Ramos (cell line): Measurements from ENCODE around the gene PRDM7.
"Not testable (repeated sequence)": the region's sequence is repeated elsewhere in the genome, so short reads cannot be mapped to it uniquely, and the experiment has no call there.

Experiments used
- in situ Hi-C: fragments of 300-500 bp; cut with MboI; formaldehyde crosslinking; loops from one replicate; pipeline ENCODE4 v1.14.3; 2022; ENCODE audit warnings: low sequenced_read_pairs; ENCODE audit not compliant: unreplicated experiment

The PRDM7 gene

GRCh38 chr16:90018652-90019542, 58.2 kb downstream of the PRDM7 start, which contains the start of gene DBNDD1:
Gene DBNDD1 (minus strand): TSS chr16:90019456. CDS start chr16:90019341, 115 bp downstream.
- in situ Hi-C loops: loop anchor here (5.0 kb wide), 1 partner anchor 92 kb away; no protein-coding TSS in a partner anchor

GRCh38 chr16:90018297-90018651, 58.9 kb downstream of the PRDM7 start:
- in situ Hi-C loops: loop anchor here (5.0 kb wide), 1 partner anchor 91 kb away; no protein-coding TSS in a partner anchor

- in situ Hi-C loops: loop anchor here (5.0 kb wide), 1 partner anchor 89 kb away; no protein-coding TSS in a partner anchor
Measured at GRCh38 chr16:90016339-90016950, 60.7 kb downstream of the PRDM7 start.

- in situ Hi-C loops: loop anchor here (5.0 kb wide), 1 partner anchor 88 kb away; no protein-coding TSS in a partner anchor
Measured at GRCh38 chr16:90015586-90016338, 61.4 kb downstream of the PRDM7 start.

GRCh38 chr16:90012991-90013745, 64.0 kb downstream of the PRDM7 start:
- in situ Hi-C loops: no loop called here

GRCh38 chr16:90011908-90012501, 65.1 kb downstream of the PRDM7 start:
- in situ Hi-C loops: no loop called here

GRCh38 chr16:90011508-90011819, 65.7 kb downstream of the PRDM7 start:
- in situ Hi-C loops: no loop called here

GRCh38 chr16:90010676-90011507, 66.2 kb downstream of the PRDM7 start:
- in situ Hi-C loops: no loop called here

GRCh38 chr16:90009172-90009899, 67.8 kb downstream of the PRDM7 start:
- in situ Hi-C loops: no loop called here

GRCh38 chr16:90008708-90009145, 68.4 kb downstream of the PRDM7 start:
- in situ Hi-C loops: no loop called here

- in situ Hi-C loops: not testable (repeated sequence)
Measured at GRCh38 chr16:90007635-90008234, 69.4 kb downstream of the PRDM7 start.

- in situ Hi-C loops: no loop called here
Measured at GRCh38 chr16:90007015-90007414, 70.1 kb downstream of the PRDM7 start.
